Activated T-cell treated with anti-CD3 and anti-CD28 coated beads for 24 hours (primary cell): ENCODE data around the gene PTH2R.
"Not testable (repeated sequence)": the region's sequence is repeated elsewhere in the genome, so short reads cannot be mapped to it uniquely, and the experiment has no call there.

Experiments
- DNase-seq: peaks from one replicate; pipeline ENCODE4 v3.0.0-alpha.2; 2020; ENCODE audit warnings: low read depth

Gene PTH2R, protein sequence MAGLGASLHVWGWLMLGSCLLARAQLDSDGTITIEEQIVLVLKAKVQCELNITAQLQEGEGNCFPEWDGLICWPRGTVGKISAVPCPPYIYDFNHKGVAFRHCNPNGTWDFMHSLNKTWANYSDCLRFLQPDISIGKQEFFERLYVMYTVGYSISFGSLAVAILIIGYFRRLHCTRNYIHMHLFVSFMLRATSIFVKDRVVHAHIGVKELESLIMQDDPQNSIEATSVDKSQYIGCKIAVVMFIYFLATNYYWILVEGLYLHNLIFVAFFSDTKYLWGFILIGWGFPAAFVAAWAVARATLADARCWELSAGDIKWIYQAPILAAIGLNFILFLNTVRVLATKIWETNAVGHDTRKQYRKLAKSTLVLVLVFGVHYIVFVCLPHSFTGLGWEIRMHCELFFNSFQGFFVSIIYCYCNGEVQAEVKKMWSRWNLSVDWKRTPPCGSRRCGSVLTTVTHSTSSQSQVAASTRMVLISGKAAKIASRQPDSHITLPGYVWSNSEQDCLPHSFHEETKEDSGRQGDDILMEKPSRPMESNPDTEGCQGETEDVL

DNA sequence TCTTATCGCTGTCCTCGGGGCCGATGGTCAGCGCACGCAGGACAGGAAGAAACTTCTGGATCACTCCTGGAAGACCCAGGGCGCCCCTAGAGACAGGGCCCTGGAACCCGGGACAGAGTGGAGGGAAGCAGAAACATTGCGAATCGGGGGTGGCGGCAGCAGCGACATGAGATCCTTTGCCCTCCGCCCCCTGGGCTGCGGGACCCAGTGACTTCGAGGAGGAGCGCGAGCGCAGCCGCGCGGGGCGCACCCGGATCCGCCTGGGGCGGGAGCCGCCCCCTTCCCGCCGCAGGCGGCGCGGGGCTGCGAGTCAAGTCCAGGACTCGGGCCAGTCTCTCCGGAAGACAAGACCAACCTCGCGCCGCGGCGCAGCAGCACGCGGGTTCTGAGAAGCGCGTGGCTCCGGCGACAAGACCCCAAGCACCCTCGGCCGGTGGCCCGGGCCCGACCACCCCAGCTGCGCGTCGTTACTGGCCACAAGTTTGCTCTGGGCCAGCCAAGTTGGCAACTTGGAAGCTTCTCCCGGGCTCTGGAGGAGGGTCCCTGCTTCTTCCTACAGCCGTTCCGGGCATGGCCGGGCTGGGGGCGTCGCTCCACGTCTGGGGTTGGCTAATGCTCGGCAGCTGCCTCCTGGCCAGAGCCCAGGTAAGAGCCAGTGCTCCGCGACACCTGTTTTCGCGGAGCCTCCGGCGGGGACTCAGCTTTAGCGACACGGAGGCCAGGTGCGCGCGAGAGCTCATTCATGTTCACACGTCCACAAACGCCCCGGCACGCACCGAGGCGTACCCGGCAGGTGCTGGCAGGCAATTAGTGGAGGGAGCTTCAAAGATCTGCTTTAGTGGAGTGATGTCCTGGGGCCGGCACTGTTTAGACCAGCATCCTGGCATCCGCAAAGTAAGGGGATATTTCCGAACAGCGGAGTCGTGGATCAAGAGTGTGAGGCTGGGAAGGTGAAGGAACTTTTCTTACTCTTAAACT is at the start of gene PTH2R:
Gene PTH2R (plus strand): TSS at position 319 of the 978 bp plus-strand sequence. CDS start 252 bp downstream, at position 571.
- no peak for DNase-seq

DNA sequence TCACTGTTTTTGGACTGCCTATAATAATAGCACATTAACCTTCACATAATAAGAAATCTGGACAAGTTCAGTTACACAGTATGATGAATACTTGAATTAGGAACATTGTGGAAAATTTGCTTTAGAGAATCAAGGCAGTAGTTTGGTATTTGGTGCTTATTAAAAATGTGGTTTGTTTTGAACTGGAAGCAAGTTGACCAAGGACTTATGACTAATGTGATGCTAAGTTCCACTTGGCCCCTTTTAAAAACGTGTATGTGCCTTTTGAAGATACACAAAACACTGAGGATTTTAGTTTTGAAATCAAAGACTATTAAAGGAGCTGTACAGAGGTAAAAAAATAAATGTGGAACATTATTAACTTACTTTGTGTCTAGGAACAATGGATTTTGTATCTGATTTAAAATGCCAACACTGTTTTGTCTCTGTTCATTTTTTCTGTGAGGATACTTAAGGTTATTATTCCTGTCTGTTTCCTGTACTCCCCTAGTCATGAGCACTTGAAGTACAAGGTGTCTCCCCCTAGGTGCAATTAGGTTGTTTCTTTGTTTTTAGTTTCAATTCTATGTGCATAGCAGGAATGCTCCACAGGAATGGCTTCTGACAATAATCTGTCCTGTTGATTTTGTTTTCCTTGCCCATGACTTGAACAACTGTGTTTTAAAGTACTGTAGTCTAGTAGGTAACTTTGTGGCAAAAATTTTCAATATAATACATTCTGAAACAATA is 49.6 kb upstream of the PTH2R start:
- DNase-seq, result no peak

DNA sequence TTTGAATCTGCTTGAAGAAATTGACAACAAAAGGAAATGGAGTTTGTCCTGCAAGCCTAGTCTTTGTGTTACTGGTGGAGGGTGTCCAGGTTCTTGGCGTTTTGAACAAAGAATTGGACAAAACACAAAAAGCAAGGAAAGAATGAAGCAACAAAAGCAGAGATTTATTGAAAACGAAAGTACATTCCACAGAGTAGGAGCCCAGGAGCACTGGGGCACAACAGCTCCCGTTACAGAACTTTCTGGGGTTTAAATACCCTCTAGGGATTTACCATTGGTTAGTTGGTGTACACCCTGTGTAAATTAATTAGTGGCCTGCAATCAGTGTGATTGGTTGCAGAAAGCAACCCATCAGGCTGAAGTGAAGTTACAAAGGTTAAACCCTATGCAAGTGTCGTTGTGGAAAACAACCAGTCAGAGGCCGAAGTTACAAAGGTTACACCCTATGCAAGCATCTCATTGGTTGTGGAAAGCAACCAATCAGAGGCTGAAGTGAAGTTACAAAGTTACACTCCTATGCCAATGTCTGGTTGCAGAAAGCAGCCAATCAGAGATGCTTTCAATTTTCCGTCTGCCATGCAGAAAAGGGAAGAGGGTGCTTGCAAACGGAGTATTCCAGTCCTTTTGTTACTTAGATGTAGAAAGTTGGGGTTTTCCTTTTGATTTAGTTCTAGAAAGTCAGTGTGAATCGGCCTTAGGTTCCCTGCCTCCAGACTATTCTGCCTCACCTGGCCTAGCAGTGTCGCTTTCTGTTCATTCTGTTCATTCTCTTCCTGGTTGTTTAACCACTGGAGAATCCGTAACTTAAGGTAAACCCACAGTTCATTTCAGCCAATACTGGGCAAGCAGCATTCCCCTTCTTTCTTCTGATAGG is 47.6 kb upstream of the PTH2R start:
- DNase-seq, result no peak

DNA sequence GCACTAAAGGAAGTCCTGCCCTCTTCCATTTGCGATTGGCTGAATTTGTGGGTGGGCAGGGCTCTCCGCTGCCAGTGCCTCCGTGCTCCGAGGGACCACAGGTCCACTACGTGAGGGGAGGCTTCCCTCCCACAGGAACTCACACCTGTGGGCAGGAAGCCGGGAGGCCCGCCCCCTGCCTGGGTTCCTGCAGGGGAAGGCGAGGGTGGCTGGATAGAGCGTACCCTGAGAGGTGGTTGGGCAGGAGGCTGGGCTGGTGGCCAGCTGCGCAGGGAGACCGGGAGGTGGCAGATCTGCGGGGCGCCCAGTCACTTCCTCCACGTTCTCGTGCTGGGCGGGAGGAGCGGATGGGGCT is 47.0 kb upstream of the PTH2R start:
- no peak for DNase-seq

DNA sequence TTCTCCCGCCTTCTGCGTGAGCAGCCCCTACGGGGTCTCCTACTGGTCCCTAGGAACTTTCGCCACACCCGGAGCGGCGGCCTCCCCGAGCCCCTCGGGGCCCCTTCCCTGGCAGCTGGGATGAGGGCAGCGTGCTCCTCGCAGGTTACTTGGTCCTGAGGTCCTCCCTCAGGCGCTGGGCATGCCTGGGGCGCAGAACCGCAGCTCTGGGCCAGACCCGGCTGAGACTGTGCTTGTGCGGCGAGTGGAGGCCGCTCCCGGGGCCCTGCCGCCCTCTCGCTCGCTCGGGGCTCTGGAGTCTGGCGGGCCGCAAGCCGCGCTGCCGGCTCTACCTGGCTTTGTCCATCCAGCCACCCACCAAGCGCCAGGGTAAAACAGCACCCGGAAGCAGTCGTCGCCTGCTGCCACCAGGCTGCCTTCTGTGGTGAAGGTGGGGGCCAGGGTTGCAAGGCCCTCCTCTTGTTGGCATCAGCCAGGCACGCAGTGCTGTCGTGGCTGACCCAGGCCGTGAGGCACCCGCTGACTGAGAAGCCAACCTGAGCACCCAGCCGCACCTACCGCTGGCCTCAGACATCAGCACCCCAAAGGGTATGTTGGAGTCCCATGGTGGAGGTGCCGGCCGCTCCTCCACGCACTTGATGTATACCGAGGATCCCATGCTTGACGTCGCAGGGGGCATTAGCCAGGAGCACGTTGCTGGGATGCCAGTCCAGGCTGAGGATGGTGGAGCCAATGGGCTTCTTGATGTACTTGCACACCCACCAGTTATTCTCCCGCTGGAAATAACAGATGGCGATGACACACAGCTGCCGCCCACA is 46.1 kb upstream of the PTH2R start:
- no peak for DNase-seq

DNA sequence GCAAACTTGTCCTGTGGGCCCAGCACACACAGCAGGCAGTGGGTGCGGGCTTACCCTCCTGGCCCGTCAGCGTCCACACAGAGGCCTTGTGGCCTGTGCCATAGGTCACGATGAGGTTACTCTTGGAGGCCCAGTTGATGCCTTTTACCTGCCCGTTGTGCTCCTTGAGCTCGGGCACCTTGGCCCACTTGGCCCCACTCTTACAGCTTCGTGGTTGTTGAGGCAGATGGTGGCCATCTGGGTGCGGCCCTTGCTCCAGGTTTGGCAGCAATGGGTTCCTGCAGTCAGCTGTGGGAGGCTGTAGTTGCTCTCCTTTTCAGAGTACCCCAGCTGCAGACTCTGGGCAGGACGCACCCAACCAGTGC is 45.5 kb upstream of the PTH2R start:
- no peak for DNase-seq

DNA sequence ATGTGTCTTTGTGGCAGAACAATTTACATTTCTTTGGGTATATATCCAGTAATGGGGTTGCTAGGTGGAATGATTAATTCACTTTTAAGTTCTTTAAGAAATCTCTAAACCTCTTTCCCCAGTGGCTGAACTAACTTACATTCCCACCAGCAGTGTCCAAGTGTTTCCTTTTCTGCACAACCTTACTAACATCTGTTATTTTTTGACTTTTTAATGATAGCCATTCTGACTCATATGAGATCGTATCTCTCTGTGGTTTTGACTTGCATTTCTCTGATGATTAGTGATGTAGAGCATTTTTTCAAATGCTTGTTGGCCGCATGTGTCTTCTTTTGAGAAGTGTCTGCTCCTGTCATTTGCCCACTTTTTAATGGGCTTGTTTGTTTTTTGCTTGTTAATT is 43.1 kb upstream of the PTH2R start:
- no peak for DNase-seq

DNA sequence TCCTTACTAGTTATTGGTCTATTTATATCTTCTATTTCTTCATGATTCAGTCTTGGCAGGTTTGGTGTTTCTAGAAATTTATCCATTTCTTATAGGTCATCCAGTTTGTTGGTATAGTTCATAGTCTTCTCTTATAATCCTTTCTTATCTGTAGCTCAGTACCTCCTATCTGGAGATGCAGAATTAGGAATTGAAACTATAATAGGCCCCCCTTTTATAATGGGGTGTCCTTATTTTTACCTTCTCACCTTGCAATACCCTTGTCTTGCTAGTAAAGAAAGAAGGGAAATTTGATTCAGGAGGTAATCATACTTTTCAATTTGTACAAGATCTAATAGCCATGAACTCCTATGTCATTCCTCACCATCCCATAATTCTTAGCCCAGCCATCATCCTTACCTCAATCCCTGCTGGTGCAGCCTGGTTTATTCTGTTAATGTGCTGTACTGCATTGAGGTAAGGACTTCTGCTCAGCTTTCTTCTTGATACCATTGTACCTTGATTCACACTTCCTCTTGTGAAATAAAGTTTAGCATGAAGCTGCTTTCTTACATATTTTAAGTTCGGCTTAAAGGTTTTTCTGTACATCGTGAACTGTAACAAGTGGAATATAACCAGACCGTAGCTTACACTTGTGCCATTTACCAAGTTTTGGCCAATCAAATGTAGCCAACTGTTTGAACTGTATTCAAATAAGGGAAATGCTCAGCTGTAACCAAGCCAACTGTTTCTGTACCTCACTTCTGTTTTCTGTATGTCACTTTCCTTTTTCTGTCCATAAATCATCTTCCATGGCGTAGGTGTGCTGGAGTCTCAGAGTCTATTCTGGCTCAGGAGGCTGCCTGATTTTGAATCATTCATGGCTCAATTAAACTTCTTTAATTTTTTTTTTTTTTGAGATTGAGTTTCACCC is 40.1 kb upstream of the PTH2R start:
- no peak for DNase-seq

DNA sequence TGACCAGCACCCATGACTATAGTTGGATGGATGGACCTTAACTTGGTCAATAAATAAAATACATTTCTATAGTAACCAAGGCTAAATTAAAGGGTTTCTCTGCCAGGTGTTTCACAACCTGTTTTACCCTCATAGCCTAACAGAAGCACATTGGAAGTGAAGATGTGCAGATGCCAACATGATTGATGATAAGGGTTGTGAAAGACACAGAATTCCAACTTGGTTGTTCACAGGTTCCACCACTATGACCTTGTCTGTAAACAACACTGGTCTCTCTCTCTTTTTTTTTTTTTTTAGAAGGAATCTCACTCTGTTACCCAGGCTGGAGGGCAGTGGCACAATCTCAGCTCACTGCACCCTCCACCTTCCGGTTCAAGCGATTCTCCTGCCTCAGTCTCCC is 37.5 kb upstream of the PTH2R start:
- no peak for DNase-seq

DNA sequence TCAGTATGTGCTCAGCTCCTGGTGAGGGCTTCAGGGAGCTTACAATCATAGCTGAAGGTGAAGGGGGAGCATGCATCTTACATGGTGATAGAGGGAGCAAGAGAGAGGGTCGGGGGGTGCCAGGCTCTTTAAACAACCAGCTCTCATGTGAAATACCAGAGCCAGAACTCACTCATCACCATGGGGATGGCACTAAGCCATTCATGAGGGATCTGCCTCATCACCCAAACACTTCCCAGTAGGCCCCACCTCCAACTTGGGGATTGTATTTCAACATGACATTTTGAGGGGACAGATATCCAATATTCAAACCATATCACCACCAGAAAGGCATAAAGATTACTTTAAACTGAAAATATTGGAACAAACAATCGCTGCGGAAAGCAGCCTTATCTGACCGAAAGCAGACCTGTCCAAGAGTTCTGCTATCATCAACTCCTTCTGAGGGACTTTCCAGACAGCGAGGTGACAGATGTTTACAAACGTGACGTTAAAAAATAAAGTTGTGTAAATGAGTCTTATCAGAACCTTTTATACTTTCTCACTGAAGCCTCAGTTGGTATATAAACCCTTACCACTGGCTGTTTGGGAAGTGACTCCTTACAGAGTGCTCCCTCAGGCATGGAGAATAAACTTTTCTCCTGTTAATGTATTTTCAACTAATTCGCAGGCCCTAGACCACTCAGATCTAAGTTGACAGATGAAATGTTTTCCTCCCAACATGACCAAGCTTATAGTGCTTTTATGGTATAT is 35.5 kb upstream of the PTH2R start:
- DNase-seq, result no peak

DNA sequence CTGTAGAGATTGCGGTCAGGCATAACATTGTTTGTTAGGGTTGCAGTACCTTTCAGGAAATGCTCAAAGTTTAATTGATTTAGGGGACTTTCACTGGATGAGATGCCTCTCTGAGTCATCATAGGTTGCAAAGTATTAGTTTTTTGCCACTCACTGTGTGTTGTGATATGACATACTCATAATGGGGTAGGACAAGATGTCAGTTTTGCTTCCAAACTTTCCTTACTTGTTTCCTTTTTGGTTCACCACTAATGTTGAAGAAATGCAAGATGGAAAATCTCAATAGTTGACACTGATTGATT is 35.0 kb upstream of the PTH2R start:
- DNase-seq, result no peak

DNA sequence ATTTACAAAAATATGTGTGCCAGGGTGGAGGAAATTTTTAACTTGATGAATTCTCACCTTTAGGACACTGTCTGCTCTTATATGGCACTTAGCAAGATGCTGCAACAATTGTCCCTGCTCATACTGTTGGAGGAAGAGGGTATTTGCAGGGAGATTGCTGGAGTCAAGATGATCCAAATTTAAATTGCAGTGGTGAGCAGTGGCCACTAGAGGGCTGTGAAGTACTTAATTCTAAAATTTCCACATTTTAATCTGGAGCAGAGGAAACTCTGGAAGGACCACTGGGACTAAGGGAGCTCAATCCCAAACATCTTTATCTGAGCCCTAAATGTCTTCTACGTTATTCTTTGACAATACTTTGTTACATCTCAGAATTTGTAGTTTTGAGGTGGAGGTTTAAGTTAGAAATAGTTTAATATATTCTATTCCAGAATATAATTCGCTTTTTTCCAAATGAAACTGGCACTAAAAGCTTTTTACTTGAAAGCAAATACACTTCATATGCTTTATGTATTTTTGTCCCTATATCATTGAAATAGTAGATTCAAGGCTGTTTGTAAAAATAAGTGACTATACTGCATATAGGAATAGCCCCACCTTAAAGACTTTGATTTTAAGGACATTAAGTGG is 33.0 kb upstream of the PTH2R start:
- DNase-seq, result no peak

DNA sequence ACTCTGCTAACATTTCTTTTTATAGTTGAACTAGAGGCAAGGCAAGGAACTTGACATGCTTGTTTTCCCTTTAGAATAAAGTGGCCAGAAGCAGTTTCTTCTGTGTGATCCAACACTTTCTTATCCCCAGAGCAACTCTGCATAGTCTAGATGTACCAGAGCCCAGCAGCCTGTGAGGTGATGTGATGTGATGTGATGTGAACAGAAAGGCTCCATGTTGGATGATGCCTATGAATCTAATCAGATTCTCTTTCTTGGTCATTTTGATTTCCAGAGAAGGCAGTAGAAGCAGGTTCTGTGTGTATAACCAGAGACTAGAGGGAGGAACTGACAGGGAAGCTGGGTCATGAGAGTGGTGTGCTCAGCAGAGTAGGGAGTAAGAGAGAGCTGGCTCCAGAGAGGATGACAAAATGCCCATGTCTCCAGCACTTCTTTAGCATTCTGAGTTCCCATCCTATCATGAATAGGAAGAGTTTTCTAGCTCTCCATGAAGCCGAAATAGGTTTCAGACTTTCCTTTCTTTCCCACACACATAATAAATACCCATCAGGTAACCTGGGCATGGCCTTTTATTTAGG is 31.0 kb upstream of the PTH2R start:
- no peak for DNase-seq

DNA sequence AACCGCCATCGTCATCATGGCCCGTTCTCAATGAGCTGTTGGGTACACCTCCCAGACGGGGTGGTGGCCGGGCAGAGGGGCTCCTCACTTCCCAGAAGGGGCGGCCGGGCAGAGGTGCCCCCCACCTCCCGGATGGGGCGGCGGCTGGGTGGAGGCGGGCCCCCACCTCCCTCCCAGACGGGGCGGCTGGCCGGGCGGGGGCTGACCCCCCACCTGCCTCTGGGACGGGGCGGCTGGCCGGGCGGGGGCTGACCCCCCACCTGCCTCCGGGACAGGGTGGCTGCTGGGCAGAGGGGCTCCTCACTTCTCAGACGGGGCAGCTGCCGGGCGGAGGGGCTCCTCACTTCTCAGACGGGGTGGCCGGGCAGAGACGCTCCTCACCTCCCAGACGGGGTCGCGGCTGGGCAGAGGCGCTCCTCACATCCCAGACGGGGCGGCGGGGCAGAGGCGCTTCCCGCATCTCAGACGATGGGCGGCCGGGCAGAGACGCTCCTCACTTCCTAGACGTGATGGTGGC is 29.2 kb upstream of the PTH2R start:
- not testable (repeated sequence) for DNase-seq

DNA sequence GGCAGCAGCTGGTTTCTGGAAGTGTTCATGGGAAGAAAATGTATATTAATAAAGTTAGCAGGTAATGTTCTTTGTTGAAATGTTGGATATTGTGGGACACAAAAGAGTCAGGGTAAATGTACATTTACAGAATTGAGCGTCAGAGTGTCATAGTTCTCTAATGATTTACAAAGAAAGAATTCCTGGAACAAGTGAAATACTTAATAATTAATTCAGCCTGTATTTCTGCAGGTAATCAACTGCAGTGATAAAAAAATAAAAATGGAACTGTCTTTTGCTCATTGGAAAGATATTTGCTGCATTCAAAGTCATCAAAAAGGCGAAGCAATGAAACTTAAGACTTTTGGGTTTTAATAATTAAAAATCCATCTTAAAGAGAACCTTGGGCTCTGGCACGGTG is 27.4 kb upstream of the PTH2R start:
- DNase-seq, result no peak

DNA sequence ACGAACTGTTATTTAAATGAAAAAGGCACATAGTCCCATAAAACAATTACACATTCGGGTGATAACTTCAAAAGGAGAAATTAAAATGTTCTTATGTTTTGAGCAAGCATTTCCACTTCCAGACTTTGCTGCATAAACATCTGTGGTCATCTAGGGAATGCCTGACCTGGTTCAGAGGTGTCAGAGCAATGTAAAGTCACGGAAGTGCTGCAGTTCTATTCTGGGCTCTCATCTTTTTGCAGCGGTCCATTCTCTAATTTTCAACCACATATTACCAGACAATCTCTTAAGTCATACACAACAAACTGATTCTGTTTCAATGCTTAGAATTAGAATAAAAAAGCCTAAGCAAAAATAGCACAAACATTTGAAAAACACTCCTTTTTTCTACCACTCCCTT is 22.0 kb upstream of the PTH2R start:
- DNase-seq, result no peak

DNA sequence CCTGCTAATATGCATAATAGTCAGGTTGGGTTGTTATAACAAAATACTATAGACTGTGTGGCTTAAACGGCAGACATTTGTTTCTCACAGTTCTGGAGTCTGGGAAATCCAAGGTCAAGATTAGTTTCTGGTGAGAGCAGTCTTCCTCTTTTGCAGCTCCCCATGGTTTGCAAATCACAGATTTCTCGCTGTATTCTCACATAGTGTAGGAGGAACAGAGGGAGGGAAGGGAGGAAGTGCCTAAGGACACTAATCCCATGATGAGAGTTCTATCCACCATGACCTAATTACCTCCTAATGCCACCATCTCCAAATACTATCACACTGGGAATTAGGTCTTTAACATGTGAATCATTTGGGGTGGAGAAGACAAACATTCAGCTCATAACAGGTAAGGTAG is 20.1 kb upstream of the PTH2R start:
- DNase-seq, result no peak

DNA sequence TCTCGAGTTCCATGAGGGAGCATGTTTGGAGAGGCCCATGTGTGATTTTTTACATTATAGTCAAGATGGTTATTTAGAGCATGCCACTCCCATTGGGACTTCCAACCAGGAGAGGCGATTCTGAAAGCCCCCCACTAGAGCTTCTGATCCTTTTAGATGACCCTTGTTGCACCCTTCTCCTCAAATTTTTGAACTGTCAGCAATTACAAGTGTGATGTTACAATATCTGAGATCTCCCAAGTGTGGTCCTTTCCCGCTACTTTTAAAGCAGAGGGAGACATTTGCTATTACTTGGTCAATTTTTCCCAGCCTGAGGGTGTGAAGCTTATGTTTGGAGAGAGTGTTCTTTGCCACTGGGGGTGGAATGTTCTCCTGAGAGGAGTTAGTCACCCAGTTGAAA is 16.7 kb upstream of the PTH2R start:
- DNase-seq, result no peak
